ENCODE data around the gene SNAP29.
"Not testable (repeated sequence)": the region's sequence is repeated elsewhere in the genome, so short reads cannot be mapped to it uniquely, and the experiment has no call there.

SNAP29 gene

DNA sequence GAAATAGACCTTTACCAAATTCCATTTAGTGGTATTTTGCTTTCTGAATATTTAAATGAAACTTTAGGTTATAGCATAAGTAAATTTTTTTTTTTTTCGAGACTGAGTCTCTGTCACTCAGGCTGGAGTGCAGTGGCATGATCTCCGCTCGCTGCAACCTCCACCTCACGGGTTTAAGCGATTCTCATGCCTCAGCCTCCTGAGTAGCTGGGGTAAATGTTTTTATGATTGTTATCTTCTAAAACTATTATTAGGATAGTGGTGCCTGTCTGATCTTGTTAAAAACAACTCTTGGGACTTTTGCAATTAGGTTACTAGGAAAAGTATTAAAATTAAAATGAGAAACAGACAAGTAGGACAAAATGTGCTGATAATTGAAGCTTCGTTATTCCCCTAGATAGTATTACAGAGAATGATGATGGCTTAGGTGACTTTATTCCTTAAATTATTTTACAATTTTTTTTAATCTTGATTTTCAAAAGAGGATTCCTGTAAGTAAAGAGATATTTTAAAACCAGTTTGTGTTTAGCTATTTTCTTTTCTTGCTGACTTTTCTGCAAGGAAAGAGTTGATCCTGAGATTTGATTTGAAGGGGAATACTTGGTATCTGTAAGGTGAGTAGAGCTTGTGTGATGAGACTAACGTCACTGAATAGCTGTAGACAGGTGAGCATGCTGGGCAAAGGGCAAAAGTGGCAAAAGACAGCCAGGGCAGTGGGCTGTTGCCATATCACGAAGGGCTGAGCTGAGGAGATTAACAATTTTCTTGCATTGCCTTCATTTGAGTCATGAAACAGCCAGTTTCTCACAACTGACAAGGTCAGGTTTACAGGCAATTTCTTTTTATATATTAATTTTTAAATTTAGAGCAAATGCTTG lies 79.2 kb downstream of the SNAP29 start:
- no peak for DNase-seq (ENCODE audit: low spot score)
- in situ Hi-C loops (cut with MboI; ENCODE audit: low sequenced_read_pairs, unreplicated experiment) = no loop called here
- TF ChIP-seq, protein P1, sequence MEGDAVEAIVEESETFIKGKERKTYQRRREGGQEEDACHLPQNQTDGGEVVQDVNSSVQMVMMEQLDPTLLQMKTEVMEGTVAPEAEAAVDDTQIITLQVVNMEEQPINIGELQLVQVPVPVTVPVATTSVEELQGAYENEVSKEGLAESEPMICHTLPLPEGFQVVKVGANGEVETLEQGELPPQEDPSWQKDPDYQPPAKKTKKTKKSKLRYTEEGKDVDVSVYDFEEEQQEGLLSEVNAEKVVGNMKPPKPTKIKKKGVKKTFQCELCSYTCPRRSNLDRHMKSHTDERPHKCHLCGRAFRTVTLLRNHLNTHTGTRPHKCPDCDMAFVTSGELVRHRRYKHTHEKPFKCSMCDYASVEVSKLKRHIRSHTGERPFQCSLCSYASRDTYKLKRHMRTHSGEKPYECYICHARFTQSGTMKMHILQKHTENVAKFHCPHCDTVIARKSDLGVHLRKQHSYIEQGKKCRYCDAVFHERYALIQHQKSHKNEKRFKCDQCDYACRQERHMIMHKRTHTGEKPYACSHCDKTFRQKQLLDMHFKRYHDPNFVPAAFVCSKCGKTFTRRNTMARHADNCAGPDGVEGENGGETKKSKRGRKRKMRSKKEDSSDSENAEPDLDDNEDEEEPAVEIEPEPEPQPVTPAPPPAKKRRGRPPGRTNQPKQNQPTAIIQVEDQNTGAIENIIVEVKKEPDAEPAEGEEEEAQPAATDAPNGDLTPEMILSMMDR (IDR thresholded peaks at IDR 0.05; ENCODE audit: borderline replicate concordance, control extremely low read depth, extremely low read depth, insufficient read depth, missing control alignments) = no peak

DNA sequence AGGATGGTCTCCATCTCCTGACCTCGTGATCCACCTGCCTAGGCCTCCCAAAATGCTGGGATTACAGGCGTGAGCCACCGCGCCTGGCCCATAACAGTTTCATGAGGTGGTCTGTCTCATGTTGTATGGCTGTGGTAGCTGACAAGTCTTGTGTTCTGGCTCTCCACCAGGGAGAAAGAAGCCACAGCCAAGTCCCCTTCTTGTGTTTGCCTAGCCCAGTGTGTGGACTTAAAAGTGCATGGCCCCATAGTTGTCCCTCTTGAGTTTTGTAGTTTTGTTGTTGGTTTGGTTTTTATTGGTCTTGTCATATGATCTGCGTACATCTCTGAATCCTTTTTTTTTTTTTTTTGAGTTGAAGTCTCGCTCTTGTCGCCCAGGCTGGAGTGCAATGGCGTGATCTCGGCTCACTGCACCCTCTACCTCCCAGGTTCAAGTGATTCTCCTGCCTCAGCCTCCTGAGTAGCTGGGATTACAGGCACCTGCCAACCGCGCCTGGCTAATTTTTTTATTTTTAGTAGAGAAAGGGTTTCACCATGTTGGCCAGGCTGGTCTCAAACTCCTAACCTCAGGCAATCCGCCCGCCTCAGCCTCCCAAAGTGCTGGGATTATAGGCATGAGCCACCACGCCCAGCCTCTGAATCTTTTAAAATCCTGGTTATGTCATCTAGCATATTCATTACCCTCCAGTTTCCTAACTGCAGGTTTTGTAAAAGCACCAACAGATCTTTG lies 80.8 kb downstream of the SNAP29 start:
- DNase-seq (ENCODE audit: low spot score); in situ Hi-C loops (cut with MboI; ENCODE audit: low sequenced_read_pairs, unreplicated experiment): not testable (repeated sequence)

DNA sequence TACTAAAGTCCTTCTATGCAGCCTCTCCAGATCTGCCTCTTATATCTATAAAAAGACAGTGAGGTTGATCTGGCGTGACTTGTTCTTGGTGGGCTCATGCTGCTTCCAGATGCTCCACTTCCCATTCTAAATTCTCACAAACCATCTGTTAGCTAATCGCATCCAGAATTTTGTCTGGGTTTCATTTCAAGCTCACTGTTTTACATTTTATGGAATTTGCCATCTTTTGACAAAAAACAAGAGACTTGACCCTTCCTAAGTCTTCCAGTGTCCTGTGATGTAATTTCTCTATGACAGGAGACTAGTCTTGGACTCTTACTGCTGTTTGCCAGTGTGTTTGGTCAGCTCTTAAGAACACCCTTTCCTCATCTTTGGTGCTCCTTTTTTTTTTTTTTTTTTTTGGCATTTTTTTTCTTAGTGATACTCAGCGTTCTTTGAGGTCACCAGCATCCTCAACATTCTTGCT lies 81.4 kb downstream of the SNAP29 start:
- in situ Hi-C loops (cut with MboI; ENCODE audit: low sequenced_read_pairs, unreplicated experiment) = no loop called here
- DNase-seq (ENCODE audit: low spot score) = no peak
- TF ChIP-seq, protein P1 (IDR thresholded peaks at IDR 0.05; ENCODE audit: borderline replicate concordance, control extremely low read depth, extremely low read depth, insufficient read depth, missing control alignments) = no peak
